AG09319 (cell line): Measurements from ENCODE around the gene SLC36A3.
"Not testable (repeated sequence)": the region's sequence is repeated elsewhere in the genome, so short reads cannot be mapped to it uniquely, and the experiment has no call there.

Experiments
- DNase-seq: peaks from one replicate; pipeline ENCODE4 v3.0.0-alpha.2; 2010; ENCODE audit warnings: low read depth; ENCODE audit errors: extremely low read depth
- CTCF ChIP-seq: IDR thresholded peaks from 2 replicates; pipeline ENCODE4 v1.5.1; 2011; ENCODE audit warnings: low read depth, mild to moderate bottlenecking, inconsistent platforms, low read length, moderate library complexity

SLC36A3 gene

GRCh38 chr5:151318850-151319732, 15.5 kb upstream of the SLC36A3 start:
- no peak for DNase-seq
- TF ChIP-seq CTCF, result peak; percentile 11

- DNase-seq, result no peak
- no peak for TF ChIP-seq CTCF
Observed at GRCh38 chr5:151317871-151318270, 14.3 kb upstream of the SLC36A3 start.

- DNase-seq, result peak; percentile 8
- TF ChIP-seq CTCF, result peak; percentile 92
Observed at GRCh38 chr5:151315998-151316597, 12.5 kb upstream of the SLC36A3 start.

- no peak for TF ChIP-seq CTCF
- no peak for DNase-seq
Observed at GRCh38 chr5:151313357-151313756, 9.8 kb upstream of the SLC36A3 start.

GRCh38 chr5:151312756-151313324, 9.3 kb upstream of the SLC36A3 start:
- TF ChIP-seq CTCF, result no peak
- DNase-seq, result no peak

GRCh38 chr5:151310932-151311331, 7.4 kb upstream of the SLC36A3 start:
- TF ChIP-seq CTCF, result no peak
- DNase-seq, result no peak

GRCh38 chr5:151309821-151310220, 6.3 kb upstream of the SLC36A3 start:
- DNase-seq, result not testable (repeated sequence)

- not testable (repeated sequence) for DNase-seq
Observed at GRCh38 chr5:151309266-151309665, 5.7 kb upstream of the SLC36A3 start.
